Liver (tissue), 9 donors: Measurements from ENCODE around the gene MAP6D1. TPM values are rescaled to one million over a fixed set of nuclear protein-coding genes. Genes with fewer than 3 reads are reported as not detected.

Source experiments
- DNase-seq: peaks from one replicate; pipeline ENCODE4 v3.0.0-alpha.2; 2017; ENCODE audit warnings: low spot score
- H3K27ac ChIP-seq, 2 donors: one replicate each; pipeline ENCODE4 v1.7.0; 2013; ENCODE audit warnings: inconsistent platforms in 2 of 2, low read length in 2 of 2, control low read depth in 1 of 2, low read depth in 1 of 2, mild to moderate bottlenecking in 1 of 2
- H3K27me3 ChIP-seq, 4 donors: one replicate each; pipeline versions ENCODE4 v1.6.1 to v1.7.0; 2013; ENCODE audit warnings: low read length in 3 of 4, inconsistent platforms in 1 of 4, mild to moderate bottlenecking in 1 of 4, moderate library complexity in 1 of 4; ENCODE audit not compliant: control insufficient read depth in 4 of 4, insufficient read depth in 4 of 4
- H3K36me3 ChIP-seq, 4 donors: one replicate each; pipeline versions ENCODE4 v1.6.1 to v1.7.0; 2013; ENCODE audit warnings: low read length in 3 of 4, mild to moderate bottlenecking in 3 of 4, low read depth in 1 of 4, moderate library complexity in 1 of 4; ENCODE audit not compliant: control insufficient read depth in 4 of 4, insufficient read depth in 3 of 4
- H3K4me1 ChIP-seq, 4 donors: one replicate each; pipeline versions ENCODE4 v1.6.1 to v1.7.0; 2013; ENCODE audit warnings: low read length in 3 of 4, mild to moderate bottlenecking in 3 of 4, moderate library complexity in 1 of 4; ENCODE audit not compliant: control insufficient read depth in 4 of 4, insufficient read depth in 4 of 4
- H3K4me3 ChIP-seq, 3 donors: one replicate each; pipeline versions ENCODE4 v1.6.1 to v1.7.0; 2013; ENCODE audit warnings: low read length in 3 of 3, control low read depth in 1 of 3, low read depth in 1 of 3, mild to moderate bottlenecking in 1 of 3
- H3K9ac ChIP-seq, 2 donors: one replicate each; pipeline ENCODE4 v1.7.0; 2013; ENCODE audit warnings: low read length in 2 of 2, mild to moderate bottlenecking in 2 of 2, moderate library complexity in 2 of 2, control low read depth in 1 of 2, low read depth in 1 of 2
- H3K9me3 ChIP-seq, 4 donors: one replicate each; pipeline versions ENCODE4 v1.6.1 to v1.7.0; 2013; ENCODE audit warnings: low read length in 3 of 4; ENCODE audit not compliant: control insufficient read depth in 4 of 4
- EGR1 ChIP-seq, 2 donors: IDR thresholded peaks; 2 replicates each; pipeline ENCODE4 v1.6.1; 2016 to 2018; ENCODE audit warnings: antibody characterized with exemption in 2 of 2, low read depth in 2 of 2
- FOXA1 ChIP-seq: IDR thresholded peaks from 2 replicates; pipeline ENCODE4 v1.6.1; 2016; ENCODE audit warnings: antibody characterized with exemption
- FOXA2 ChIP-seq: IDR thresholded peaks from 2 replicates; pipeline ENCODE4 v1.6.1; 2016; ENCODE audit warnings: antibody characterized with exemption
- GABPA ChIP-seq, 2 donors: IDR thresholded peaks in 1 of 2; conservative IDR thresholded peaks in 1 of 2; 2 replicates each; pipeline ENCODE4 v1.6.1; 2016; ENCODE audit warnings: antibody characterized with exemption in 2 of 2, mild to moderate bottlenecking in 1 of 2, moderate library complexity in 1 of 2
- HNF4A ChIP-seq, 2 donors: conservative IDR thresholded peaks; 2 replicates each; pipeline ENCODE4 v1.6.1; 2016; ENCODE audit warnings: antibody characterized with exemption in 2 of 2, mild to moderate bottlenecking in 2 of 2
- JUND ChIP-seq, 2 donors: IDR thresholded peaks; 2 replicates each; pipeline ENCODE4 v1.6.1; 2016; ENCODE audit warnings: antibody characterized with exemption in 2 of 2
- NR2F2 ChIP-seq: IDR thresholded peaks from 2 replicates; pipeline ENCODE4 v1.6.1; 2016; ENCODE audit warnings: antibody characterized with exemption
- RAD21 ChIP-seq, 2 donors: IDR thresholded peaks; 2 replicates each; pipeline ENCODE4 v1.6.1; 2016; ENCODE audit warnings: antibody characterized with exemption in 2 of 2, mild to moderate bottlenecking in 2 of 2
- RXRA ChIP-seq, 2 donors: IDR thresholded peaks; 2 replicates each; pipeline ENCODE4 v1.6.1; 2017 to 2018; ENCODE audit warnings: antibody characterized with exemption in 2 of 2, mild to moderate bottlenecking in 1 of 2
- SP1 ChIP-seq: IDR thresholded peaks from 2 replicates; pipeline ENCODE4 v1.6.1; 2018; ENCODE audit warnings: antibody characterized with exemption, mild to moderate bottlenecking
- TAF1 ChIP-seq: conservative IDR thresholded peaks from 2 replicates; pipeline ENCODE4 v1.6.1; 2016; ENCODE audit warnings: antibody characterized with exemption, mild to moderate bottlenecking
- YY1 ChIP-seq: IDR thresholded peaks from 2 replicates; pipeline ENCODE4 v1.6.1; 2016; ENCODE audit warnings: antibody characterized with exemption, mild to moderate bottlenecking
- WGBS: extraction: QIAGEN DNeasy Blood & Tissue Kit; methylation state at CpG from one replicate; pipeline ENCODE4 v1.1.7; 2013; 5-methylcytosine and 5-hydroxymethylcytosine counted together
- polyA plus RNA-seq, 2 donors: library from polyadenylated mRNA; stranded (reverse) in 1 of 2; unstranded in 1 of 2; fragments of 200-250 nt in 1 of 2; fragments of >200 nt in 1 of 2; fragmentation: Nextera tagmentation in 1 of 2; extraction: Ambion mirVana in 1 of 2; gene quantifications; one replicate each; pipeline versions ENCODE4 v1.2.1 to v1.2.3, GENCODE V29; 2013 to 2015
- total RNA-seq, 2 donors: library from RNA; depleted of rRNA; stranded (reverse); fragments of >200 nt; gene quantifications; one replicate each; pipeline ENCODE4 v1.2.3, GENCODE V29; 2014
- TF ChIP-seq, protein P1 (sequence below): fragments of 150-350 bp; IDR thresholded peaks from 2 replicates; pipeline ENCODE4 v1.5.1; 2017; ENCODE audit warnings: improper control_type of control experiment, low read depth, low read length; ENCODE audit not compliant: missing input control
- TF ChIP-seq, protein P2 (sequence below): IDR thresholded peaks from 2 replicates; pipeline ENCODE4 v1.6.1; 2016; ENCODE audit warnings: antibody characterized with exemption, mild to moderate bottlenecking
- TF ChIP-seq, protein P3 (sequence below): IDR thresholded peaks from 2 replicates; pipeline ENCODE4 v1.6.1; 2016; ENCODE audit warnings: antibody characterized with exemption
- TF ChIP-seq, protein P4 (sequence below): IDR thresholded peaks from 2 replicates; pipeline ENCODE4 v1.6.1; 2016; ENCODE audit warnings: antibody characterized with exemption
- TF ChIP-seq, protein P5 (sequence below): IDR thresholded peaks from 2 replicates; pipeline ENCODE4 v1.6.1; 2016; ENCODE audit warnings: antibody characterized with exemption
- donor health status: healthy.
- donor health status: healthy.
- donor health status: healthy.
- donor health status: healthy.
- donor health status: healthy.

MAP6D1 gene
- total and polyA plus RNA-seq, 4 donors = 0.06 to 0.33 (median 0.19) TPM; not detected in 1

DNA sequence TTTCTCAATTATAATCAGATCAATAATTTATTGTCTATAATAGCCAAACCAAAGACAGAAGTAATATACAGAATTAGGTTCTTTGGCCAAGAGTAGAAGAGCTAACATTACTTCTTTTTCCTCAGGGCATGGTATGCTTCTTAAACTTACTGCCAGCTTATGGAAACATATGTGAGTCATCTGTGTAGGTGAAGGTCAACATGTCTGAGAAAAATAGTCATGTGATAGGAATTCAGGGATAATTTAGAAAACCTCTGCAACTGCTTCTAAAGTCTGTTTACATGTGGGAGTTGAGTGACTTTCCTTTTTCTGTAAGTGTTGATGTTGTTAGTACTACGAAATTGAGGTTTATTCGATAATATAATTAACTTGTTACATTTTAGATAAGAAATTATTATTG lies 19.2 kb upstream of the MAP6D1 start:
- H3K4me1 ChIP-seq = no peaks in the 10 kb centered on the region
- H3K27me3 ChIP-seq = no peaks in the 10 kb centered on the region
- no peak for DNase-seq
- no peak overlapping the region for H3K9ac ChIP-seq
- H3K4me3 ChIP-seq = no peak overlapping the region
- no peak overlapping the region for H3K27ac ChIP-seq
- WGBS = 93% methylated on average over 2 of the region's 2 CpGs
- H3K9me3 ChIP-seq = no peaks in the 10 kb centered on the region
- H3K36me3 ChIP-seq = peaks cover 6 to 55% (median 41%) of the 10 kb centered on the region in 4 donors
- TF ChIP-seq, protein P1, sequence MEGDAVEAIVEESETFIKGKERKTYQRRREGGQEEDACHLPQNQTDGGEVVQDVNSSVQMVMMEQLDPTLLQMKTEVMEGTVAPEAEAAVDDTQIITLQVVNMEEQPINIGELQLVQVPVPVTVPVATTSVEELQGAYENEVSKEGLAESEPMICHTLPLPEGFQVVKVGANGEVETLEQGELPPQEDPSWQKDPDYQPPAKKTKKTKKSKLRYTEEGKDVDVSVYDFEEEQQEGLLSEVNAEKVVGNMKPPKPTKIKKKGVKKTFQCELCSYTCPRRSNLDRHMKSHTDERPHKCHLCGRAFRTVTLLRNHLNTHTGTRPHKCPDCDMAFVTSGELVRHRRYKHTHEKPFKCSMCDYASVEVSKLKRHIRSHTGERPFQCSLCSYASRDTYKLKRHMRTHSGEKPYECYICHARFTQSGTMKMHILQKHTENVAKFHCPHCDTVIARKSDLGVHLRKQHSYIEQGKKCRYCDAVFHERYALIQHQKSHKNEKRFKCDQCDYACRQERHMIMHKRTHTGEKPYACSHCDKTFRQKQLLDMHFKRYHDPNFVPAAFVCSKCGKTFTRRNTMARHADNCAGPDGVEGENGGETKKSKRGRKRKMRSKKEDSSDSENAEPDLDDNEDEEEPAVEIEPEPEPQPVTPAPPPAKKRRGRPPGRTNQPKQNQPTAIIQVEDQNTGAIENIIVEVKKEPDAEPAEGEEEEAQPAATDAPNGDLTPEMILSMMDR = no peak
- TF ChIP-seq, protein P2, sequence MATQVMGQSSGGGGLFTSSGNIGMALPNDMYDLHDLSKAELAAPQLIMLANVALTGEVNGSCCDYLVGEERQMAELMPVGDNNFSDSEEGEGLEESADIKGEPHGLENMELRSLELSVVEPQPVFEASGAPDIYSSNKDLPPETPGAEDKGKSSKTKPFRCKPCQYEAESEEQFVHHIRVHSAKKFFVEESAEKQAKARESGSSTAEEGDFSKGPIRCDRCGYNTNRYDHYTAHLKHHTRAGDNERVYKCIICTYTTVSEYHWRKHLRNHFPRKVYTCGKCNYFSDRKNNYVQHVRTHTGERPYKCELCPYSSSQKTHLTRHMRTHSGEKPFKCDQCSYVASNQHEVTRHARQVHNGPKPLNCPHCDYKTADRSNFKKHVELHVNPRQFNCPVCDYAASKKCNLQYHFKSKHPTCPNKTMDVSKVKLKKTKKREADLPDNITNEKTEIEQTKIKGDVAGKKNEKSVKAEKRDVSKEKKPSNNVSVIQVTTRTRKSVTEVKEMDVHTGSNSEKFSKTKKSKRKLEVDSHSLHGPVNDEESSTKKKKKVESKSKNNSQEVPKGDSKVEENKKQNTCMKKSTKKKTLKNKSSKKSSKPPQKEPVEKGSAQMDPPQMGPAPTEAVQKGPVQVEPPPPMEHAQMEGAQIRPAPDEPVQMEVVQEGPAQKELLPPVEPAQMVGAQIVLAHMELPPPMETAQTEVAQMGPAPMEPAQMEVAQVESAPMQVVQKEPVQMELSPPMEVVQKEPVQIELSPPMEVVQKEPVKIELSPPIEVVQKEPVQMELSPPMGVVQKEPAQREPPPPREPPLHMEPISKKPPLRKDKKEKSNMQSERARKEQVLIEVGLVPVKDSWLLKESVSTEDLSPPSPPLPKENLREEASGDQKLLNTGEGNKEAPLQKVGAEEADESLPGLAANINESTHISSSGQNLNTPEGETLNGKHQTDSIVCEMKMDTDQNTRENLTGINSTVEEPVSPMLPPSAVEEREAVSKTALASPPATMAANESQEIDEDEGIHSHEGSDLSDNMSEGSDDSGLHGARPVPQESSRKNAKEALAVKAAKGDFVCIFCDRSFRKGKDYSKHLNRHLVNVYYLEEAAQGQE = no peak
- TF ChIP-seq, protein P3, sequence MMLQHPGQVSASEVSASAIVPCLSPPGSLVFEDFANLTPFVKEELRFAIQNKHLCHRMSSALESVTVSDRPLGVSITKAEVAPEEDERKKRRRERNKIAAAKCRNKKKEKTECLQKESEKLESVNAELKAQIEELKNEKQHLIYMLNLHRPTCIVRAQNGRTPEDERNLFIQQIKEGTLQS = no peak
- TF ChIP-seq GABPA (IDR thresholded peaks at IDR 0.05 in 1 of 2, conservative IDR thresholded peaks at IDR 0.05 in 1 of 2) (no peak), RXRA (IDR thresholded peaks at IDR 0.05) (no peak), FOXA2 (no peak), TAF1 (no peak), YY1 (no peak), HNF4A (conservative IDR thresholded peaks at IDR 0.05) (no peak)
- TF ChIP-seq, protein P4, sequence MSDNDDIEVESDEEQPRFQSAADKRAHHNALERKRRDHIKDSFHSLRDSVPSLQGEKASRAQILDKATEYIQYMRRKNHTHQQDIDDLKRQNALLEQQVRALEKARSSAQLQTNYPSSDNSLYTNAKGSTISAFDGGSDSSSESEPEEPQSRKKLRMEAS = no peak

DNA sequence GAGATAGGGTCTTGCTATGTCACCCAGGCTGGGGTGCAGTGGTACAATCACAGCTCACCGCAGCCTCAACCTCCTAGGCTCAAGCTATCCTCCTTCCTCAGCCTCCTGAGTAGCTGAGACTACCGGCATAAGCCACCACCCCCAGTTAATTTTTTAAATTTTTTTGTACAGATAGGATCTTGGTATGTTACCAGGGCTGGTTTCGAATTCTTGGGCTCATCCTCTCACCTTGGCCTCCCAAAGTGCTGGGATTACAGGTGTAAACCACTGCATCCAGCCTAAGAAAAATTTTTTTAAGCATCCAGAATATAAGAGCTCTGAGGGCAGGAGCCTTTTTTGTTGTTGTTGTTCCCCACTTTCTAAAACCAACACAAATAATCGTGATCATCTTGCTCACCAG lies 14.4 kb upstream of the MAP6D1 start:
- peaks cover 11 to 59% (median 49%) of the 10 kb centered on the region in 4 donors for H3K36me3 ChIP-seq
- 98% methylated on average over 4 of the region's 4 CpGs for WGBS
- H3K4me1 ChIP-seq = no peaks in the 10 kb centered on the region
- H3K27me3 ChIP-seq = no peaks in the 10 kb centered on the region
- H3K9me3 ChIP-seq = no peaks in the 10 kb centered on the region
- H3K9ac ChIP-seq = no peak overlapping the region
- DNase-seq = no peak
- TF ChIP-seq, protein P4 = no peak
- TF ChIP-seq FOXA1 (no peak), RAD21 (IDR thresholded peaks at IDR 0.05) (no peak), NR2F2 (no peak), EGR1 (IDR thresholded peaks at IDR 0.05; ENCODE audit: low read depth in 2 of 2) (no peak), JUND (IDR thresholded peaks at IDR 0.05) (no peak), TAF1 (no peak), GABPA (IDR thresholded peaks at IDR 0.05 in 1 of 2, conservative IDR thresholded peaks at IDR 0.05 in 1 of 2) (no peak), HNF4A (conservative IDR thresholded peaks at IDR 0.05) (no peak), RXRA (IDR thresholded peaks at IDR 0.05) (no peak), FOXA2 (no peak), SP1 (no peak)
- TF ChIP-seq, protein P5, sequence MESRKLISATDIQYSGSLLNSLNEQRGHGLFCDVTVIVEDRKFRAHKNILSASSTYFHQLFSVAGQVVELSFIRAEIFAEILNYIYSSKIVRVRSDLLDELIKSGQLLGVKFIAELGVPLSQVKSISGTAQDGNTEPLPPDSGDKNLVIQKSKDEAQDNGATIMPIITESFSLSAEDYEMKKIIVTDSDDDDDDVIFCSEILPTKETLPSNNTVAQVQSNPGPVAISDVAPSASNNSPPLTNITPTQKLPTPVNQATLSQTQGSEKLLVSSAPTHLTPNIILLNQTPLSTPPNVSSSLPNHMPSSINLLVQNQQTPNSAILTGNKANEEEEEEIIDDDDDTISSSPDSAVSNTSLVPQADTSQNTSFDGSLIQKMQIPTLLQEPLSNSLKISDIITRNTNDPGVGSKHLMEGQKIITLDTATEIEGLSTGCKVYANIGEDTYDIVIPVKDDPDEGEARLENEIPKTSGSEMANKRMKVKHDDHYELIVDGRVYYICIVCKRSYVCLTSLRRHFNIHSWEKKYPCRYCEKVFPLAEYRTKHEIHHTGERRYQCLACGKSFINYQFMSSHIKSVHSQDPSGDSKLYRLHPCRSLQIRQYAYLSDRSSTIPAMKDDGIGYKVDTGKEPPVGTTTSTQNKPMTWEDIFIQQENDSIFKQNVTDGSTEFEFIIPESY = no peak
- TF ChIP-seq, protein P2 = no peak
- H3K4me3 ChIP-seq = no peak overlapping the region
- H3K27ac ChIP-seq = no peak overlapping the region
